Neural cell (in vitro differentiated cells): ENCODE measurements around the gene SRC.

Source experiments
- CTCF ChIP-seq: fragments of 450-650 bp; IDR thresholded peaks from 2 replicates; pipeline ENCODE4 v1.5.1; 2014; ENCODE audit warnings: antibody characterized with exemption, mild to moderate bottlenecking, moderate library complexity; ENCODE audit not compliant: poor library complexity, severe bottlenecking
- EP300 ChIP-seq: fragments of 450-650 bp; conservative IDR thresholded peaks from 2 replicates; pipeline ENCODE4 v1.6.1; 2014; ENCODE audit warnings: antibody characterized with exemption, mild to moderate bottlenecking, moderate library complexity; ENCODE audit not compliant: poor library complexity, severe bottlenecking
- EZH2 ChIP-seq: fragments of 200-600, 300-800 bp; shearing (Covaris generic), sonication (generic); IDR thresholded peaks from 2 replicates; pipeline ENCODE4 v1.6.1; 2014; ENCODE audit warnings: antibody characterized with exemption, low read length, borderline replicate concordance, mild to moderate bottlenecking; ENCODE audit not compliant: insufficient read depth, poor library complexity, severe bottlenecking
- MXI1 ChIP-seq: fragments of 450-650 bp; conservative IDR thresholded peaks from 2 replicates; pipeline ENCODE4 v1.6.1; 2014; ENCODE audit warnings: antibody characterized with exemption, mild to moderate bottlenecking; ENCODE audit not compliant: poor library complexity, severe bottlenecking
- POLR2AphosphoS5 ChIP-seq: IDR thresholded peaks from 2 replicates; pipeline ENCODE4 v1.6.1; 2012
- RAD21 ChIP-seq: fragments of 450-650 bp; conservative IDR thresholded peaks from 2 replicates; pipeline ENCODE4 v1.6.1; 2014; ENCODE audit warnings: antibody characterized with exemption, mild to moderate bottlenecking, moderate library complexity
- REST ChIP-seq: IDR thresholded peaks from 2 replicates; pipeline ENCODE4 v1.6.1; 2012; ENCODE audit warnings: borderline replicate concordance
- TAF1 ChIP-seq: IDR thresholded peaks from 2 replicates; pipeline ENCODE4 v1.6.1; 2012; ENCODE audit warnings: low read depth

- no peak for TF ChIP-seq EZH2
- no peak for TF ChIP-seq CTCF
- no peak for TF ChIP-seq POLR2AphosphoS5
- no peak for TF ChIP-seq TAF1
- TF ChIP-seq EP300 = no peak
- TF ChIP-seq RAD21 = no peak
- TF ChIP-seq MXI1 = no peak
- TF ChIP-seq REST = no peak
Observed at GRCh38 chr20:37309936-37310590, 35.9 kb upstream of the SRC start.
